ENCODE data around the gene KANSL1L.

The KANSL1L gene

GRCh38 chr2:210128961-210129360, 42.2 kb downstream of the KANSL1L start:
- Histone ChIP-seq H3K27me3 (ENCODE audit: low read length) (no peaks in the 10 kb centered on the region), H4K20me1 (ENCODE audit: low read depth, low read length) (no peaks in the 10 kb centered on the region), H3K4me3 (ENCODE audit: insufficient read depth, low read length, poor library complexity, severe bottlenecking) (no peak overlapping the region), H3K9me2 (replicated peaks; ENCODE audit: insufficient read depth, low read length) (no peaks in the 10 kb centered on the region), H3K9ac (ENCODE audit: low read length) (no peak overlapping the region), H3K9me3 (ENCODE audit: insufficient read depth, low read length) (no peaks in the 10 kb centered on the region), H3K79me2 (ENCODE audit: insufficient read depth, low read length) (no peaks in the 10 kb centered on the region), H3K36me3 (ENCODE audit: low read length) (peaks cover 7% of the 10 kb centered on the region; the same call in 1 of the 2 replicates), H3F3A (ENCODE audit: insufficient read depth) (no peaks in the 10 kb centered on the region), H2AFZ (ENCODE audit: low read depth, low read length, severe bottlenecking) (no peak overlapping the region), H3K27ac (ENCODE audit: low read depth, low read length) (no peak overlapping the region), H3K4me2 (ENCODE audit: low read depth, low read length, poor library complexity, severe bottlenecking) (no peak overlapping the region)
- TF ChIP-seq EZH2phosphoT487 (conservative IDR thresholded peaks at IDR 0.05; ENCODE audit: low read length) (no peak), CTCF (IDR thresholded peaks at IDR 0.05; ENCODE audit: insufficient read depth, low read length, poor library complexity, severe bottlenecking) (no peak)

- peaks cover 11% of the 10 kb centered on the region for H3K36me3 ChIP-seq (ENCODE audit: low read length)
- no peaks in the 10 kb centered on the region for H3F3A ChIP-seq (ENCODE audit: insufficient read depth)
- H3K4me2 ChIP-seq (ENCODE audit: low read depth, low read length, poor library complexity, severe bottlenecking), result no peak overlapping the region
- H2AFZ ChIP-seq (ENCODE audit: low read depth, low read length, severe bottlenecking), result no peak overlapping the region
- TF ChIP-seq EZH2phosphoT487 (conservative IDR thresholded peaks at IDR 0.05; ENCODE audit: low read length) (no peak), CTCF (IDR thresholded peaks at IDR 0.05; ENCODE audit: insufficient read depth, low read length, poor library complexity, severe bottlenecking) (no peak)
- no peaks in the 10 kb centered on the region for H3K79me2 ChIP-seq (ENCODE audit: insufficient read depth, low read length)
- no peak overlapping the region for H3K4me3 ChIP-seq (ENCODE audit: insufficient read depth, low read length, poor library complexity, severe bottlenecking)
- H3K9me2 ChIP-seq (replicated peaks; ENCODE audit: insufficient read depth, low read length), result no peaks in the 10 kb centered on the region
- H3K9ac ChIP-seq (ENCODE audit: low read length), result no peak overlapping the region
- H3K9me3 ChIP-seq (ENCODE audit: insufficient read depth, low read length), result no peaks in the 10 kb centered on the region; the same call in 1 of the 2 replicates
- H3K27ac ChIP-seq (ENCODE audit: low read depth, low read length), result no peak overlapping the region
- H4K20me1 ChIP-seq (ENCODE audit: low read depth, low read length), result no peaks in the 10 kb centered on the region
- H3K27me3 ChIP-seq (ENCODE audit: low read length), result no peaks in the 10 kb centered on the region
Measured at GRCh38 chr2:210113614-210114235, 57.5 kb downstream of the KANSL1L start.

- Histone ChIP-seq H3K27ac (ENCODE audit: low read depth, low read length) (no peak overlapping the region), H3F3A (ENCODE audit: insufficient read depth) (no peaks in the 10 kb centered on the region), H3K9me3 (ENCODE audit: insufficient read depth, low read length) (no peaks in the 10 kb centered on the region; the same call in 1 of the 2 replicates), H3K4me3 (ENCODE audit: insufficient read depth, low read length, poor library complexity, severe bottlenecking) (no peak overlapping the region), H3K9ac (ENCODE audit: low read length) (no peak overlapping the region), H3K79me2 (ENCODE audit: insufficient read depth, low read length) (no peaks in the 10 kb centered on the region), H3K4me2 (ENCODE audit: low read depth, low read length, poor library complexity, severe bottlenecking) (no peak overlapping the region), H4K20me1 (ENCODE audit: low read depth, low read length) (no peaks in the 10 kb centered on the region), H3K27me3 (ENCODE audit: low read length) (no peaks in the 10 kb centered on the region), H2AFZ (ENCODE audit: low read depth, low read length, severe bottlenecking) (no peak overlapping the region), H3K36me3 (ENCODE audit: low read length) (peaks cover 11% of the 10 kb centered on the region), H3K9me2 (replicated peaks; ENCODE audit: insufficient read depth, low read length) (no peaks in the 10 kb centered on the region)
- TF ChIP-seq CTCF (IDR thresholded peaks at IDR 0.05; ENCODE audit: insufficient read depth, low read length, poor library complexity, severe bottlenecking) (no peak), EZH2phosphoT487 (conservative IDR thresholded peaks at IDR 0.05; ENCODE audit: low read length) (no peak)
Measured at GRCh38 chr2:210112871-210113270, 58.3 kb downstream of the KANSL1L start.
